Measurements from ENCODE around the gene PCNT.
"Not testable (repeated sequence)": the region's sequence is repeated elsewhere in the genome, so short reads cannot be mapped to it uniquely, and the experiment has no call there.

The PCNT gene

DNA sequence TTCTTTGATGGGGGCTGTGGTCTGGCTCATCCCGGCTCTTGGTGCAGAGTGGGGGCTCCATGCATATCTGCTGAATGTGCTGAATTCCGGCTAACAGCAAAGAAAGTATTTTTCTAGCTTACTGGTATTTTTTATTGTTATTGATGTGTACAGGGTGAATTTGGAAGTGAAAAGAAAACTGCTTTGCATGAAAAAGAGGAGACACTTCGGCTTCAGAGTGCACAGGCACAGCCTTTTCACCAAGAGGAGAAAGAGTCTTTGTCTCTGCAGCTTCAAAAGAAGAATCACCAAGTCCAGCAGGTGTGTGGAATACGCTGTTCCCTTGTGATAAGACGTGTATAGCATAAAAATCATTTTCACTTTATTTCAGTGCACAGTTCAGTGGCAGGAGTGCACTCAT lies 57.6 kb downstream of the PCNT start:
- DNase-seq, result no peak

DNA sequence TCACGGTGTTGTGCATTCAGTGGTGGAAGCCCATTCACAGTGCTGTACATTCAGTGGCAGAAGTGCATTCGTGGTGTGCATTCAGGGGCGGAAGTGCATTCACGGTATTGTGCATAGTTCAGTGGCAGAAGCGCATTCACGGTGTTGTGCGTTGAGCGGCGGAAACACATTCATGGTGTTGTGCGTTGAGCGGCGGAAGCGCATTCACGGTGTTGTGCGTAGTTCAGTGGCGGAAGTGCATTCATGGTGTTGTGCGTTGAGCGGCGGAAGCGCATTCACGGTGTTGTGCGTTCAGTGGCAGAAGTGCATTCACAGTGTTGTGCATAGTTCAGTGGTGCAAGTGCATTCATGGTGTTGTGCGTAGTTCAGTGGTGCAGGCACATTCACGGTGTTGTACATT lies 60.6 kb downstream of the PCNT start:
- no peak for DNase-seq

DNA sequence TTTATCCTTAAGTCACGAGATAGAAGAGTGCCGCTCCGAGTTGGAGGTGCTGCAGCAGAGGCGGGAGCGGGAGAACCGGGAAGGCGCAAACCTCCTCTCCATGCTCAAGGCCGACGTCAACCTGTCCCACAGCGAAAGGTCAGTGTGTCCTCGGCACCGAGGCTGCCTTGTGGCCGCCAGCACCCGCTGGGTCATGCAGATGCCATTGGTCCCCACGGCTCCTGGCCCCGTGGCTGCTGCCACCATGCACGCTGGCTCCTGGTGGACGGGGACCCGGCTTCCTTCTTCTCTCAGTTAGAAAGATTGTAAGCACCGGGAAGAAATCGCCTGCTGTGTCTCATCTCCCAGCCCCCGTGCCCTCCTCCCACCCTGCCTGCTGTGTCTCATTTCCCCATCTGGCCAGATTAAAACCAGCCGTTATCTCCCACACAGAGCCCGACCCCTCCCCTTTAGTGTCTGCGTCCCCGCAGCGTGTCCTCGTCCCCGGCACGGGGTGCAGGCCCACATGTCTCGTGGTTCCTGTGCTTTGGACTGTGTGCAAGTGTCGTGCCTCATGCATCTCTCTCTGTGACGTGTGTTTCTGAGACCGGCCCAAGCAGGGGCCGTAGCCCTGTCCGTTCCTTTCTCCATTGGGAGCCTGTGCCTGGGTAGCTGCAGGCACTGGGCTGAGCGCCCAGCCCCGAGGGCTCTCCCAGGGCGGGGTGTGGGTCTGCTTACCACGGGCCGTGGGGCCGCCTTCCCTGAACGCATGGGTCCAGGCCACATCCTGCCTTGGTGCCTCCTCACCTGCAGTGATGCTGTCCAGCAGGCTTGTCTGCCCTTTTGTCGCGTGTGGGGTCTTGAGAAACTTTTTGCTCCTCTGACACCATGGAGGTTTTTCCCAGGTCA lies 62.1 kb downstream of the PCNT start:
- DNase-seq, result peak; percentile 47

DNA sequence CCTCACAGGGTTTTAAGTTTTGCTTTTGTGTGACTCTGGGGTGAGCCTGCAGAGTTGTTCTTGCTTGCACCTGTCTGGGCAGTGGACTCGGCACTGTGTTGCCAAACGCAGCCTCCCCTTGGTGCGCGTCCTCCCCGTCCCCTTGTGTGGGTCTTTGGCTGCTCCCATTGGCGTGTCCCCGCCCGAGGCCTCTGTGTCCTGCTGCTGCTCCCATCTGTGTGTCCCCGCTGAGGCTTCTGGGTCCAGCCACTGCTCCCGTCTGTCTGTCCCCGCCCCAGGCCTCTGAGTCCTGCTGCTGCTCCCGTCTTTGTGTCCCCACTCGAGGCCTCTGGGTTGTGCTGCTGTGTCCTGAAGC lies 62.8 kb downstream of the PCNT start:
- peak; percentile 29 for DNase-seq

DNA sequence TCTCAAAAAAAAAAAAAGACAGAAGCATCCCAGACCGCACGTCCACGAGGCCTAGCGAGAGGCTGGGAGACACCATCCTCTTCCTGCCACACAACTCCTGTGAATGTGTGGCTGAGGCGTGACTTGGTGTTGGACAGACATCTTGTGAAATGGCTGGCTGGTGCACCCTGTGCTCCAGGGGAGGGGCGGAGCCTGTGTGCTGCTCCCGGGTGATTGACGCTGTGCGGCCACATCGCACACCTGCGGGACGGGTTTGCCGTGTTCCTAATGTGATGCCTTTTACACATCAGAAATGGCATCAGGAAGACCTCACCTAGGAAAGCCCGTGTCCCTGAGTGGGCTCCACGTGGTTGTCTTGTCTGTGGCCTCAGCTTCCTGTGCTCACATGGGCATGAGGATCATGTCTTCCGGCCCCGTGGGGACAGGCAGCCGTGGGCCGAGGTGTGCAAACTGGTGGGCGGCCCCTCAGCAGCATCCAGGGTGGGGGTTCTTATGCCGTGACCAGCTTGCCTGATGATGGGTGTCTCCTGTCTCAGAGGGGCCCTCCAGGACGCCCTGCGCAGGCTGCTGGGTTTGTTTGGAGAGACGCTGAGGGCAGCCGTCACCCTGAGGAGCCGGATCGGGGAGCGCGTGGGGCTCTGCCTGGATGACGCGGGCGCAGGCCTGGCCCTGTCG lies 64.4 kb downstream of the PCNT start:
- DNase-seq, result no peak

DNA sequence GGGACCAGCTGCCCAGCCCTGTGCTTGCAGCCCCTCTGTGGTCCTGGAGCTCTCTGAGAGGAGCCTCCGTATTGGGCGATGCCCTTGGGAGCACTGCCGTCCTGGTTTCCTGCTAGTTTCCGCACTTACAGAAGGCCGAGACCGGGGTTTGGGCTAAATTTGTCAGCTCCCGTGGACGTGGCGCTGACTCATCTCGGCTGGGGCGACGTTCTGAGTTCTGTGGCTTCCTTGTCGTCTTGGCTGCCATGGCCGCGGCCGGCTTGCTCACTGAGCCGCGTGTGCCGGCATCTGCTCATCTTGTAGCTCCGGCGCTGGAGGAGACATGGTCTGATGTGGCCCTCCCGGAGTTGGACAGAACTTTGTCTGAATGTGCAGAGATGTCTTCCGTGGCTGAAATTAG lies 64.9 kb downstream of the PCNT start:
- DNase-seq, result no peak

DNA sequence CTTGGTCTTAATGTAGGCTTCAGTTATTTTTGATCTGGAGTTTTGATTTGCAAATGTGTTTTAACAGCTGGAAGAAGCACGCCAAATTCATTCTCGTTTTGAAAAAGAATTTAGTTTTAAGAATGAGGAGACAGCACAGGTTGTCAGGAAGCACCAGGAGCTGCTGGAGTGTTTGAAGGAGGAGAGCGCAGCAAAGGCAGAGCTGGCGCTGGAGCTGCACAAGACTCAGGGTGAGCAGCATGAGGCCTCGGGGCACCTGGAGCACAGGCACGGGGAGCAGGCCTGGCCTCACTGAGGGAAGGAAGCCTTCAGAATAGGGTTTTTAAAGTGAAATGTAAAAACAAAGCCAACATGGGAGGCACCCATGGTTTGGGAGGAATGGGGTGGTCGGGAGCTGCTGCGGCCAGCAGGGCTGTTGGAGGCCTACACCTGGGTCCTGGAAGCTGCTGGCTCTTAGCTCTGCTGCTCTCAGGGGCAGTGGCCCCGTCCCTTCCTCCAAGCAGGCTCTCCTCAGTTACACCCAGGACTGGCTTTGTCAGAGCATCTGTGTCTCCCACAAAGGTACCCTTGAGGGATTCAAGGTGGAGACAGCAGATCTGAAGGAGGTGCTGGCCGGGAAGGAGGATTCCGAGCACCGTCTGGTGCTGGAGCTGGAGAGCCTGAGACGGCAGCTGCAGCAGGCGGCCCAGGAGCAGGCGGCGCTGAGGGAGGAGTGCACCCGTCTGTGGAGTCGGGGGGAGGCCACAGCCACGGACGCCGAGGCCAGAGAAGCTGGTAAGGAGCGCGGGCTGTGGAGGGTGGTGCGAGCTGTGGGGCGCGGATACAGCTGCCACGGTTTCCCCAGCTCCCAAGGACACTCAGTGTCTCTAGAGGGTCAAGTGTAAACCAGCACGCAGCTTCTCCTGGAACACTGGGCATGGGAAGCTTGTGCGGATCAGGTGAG lies 66.9 kb downstream of the PCNT start:
- DNase-seq, result no peak

DNA sequence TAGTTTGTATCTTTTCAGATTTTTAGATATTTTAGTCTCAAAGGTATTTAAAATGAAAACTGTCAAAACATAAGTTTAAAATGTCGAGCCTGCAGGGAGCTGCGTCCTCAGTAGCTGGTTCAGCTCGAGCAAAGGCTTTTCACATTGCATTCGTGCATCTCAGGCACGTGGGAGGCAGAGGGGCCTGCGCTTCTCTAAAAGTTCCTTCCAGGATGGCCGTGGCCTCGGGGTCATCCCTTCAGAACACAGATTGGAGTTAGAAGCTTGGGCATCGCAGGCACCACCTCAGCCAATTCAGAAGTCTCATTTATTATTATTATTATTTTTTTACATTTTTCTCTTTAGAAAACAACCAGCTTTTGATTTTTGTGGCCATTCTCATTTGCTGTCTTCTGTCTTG lies 67.8 kb downstream of the PCNT start:
- DNase-seq, result no peak

DNA sequence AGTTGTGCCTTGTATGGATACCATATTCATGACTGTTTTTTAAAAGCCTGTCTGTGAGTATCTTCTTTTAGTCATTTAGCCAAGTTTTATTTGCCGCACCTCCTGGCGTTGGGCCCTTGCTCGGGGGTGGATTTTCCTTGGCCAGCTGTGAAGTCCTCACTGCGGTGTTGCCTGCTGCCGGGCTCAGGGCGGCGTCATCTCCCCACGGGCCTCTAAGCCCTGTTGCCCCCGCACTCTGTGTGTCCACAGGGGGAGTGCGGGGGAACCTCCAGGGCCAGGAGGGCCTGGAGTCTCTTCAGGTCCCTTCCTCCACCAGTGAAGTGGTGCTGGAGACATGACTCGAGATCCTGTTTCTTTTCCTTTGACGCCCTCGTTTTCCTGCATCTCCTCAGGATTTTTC lies 69.0 kb downstream of the PCNT start:
- no peak for DNase-seq

DNA sequence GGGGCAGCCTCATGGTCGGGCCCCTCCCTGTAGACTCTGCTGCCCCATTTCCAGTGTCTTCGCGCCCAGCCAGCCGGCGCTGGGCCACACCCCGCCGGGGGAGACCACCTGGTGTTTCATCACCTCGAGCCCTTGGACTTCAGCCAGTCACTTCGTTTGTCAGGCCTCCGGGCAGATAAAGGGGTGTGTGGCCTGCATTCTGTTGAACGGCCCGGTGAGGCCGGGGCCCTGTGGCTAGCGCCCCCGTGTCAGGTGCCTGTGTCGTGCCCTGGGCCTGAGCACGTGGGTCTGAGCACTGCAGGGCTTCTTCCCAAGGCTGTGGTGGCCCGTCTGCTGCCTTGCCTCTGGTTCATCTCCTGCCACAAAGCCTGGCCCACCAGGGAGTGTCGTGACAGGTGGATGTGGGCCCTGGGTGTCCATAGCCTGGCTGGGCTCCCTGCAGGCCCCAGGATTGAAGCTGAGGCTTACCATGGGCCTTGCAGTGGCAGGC lies 69.5 kb downstream of the PCNT start:
- no peak for DNase-seq

DNA sequence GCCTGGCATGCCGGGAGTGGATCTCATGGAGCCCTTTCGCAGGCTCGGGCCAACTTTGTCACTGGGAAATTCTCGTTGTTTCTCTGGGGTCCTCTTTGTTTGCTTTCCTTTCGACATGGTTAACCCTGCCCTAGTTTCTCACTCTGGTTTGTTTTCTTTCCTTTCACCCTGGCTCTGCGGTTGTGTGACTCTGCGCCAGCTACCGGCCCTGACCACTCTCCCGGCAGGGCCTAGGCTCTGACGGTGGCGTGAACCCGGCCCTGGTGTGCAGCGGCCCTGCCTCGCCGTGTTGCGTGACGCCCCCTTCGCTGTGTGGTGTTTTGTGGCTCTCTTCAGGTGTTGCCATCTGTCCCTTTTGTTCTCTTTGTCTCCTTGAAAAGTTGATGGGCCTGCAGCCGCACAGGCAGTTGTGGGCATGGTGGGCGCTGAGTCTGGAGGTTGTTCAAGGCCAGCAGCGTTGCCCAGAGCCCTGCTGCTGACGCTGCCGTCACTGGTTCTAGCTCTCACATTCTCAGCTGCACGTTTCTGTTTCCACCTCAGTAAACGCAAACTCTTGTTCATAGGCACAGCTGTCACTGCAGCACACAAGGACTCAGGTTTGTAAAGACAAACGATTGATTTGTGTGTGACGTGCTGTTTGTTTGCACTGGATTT lies 70.1 kb downstream of the PCNT start:
- peak; percentile 41 for DNase-seq

DNA sequence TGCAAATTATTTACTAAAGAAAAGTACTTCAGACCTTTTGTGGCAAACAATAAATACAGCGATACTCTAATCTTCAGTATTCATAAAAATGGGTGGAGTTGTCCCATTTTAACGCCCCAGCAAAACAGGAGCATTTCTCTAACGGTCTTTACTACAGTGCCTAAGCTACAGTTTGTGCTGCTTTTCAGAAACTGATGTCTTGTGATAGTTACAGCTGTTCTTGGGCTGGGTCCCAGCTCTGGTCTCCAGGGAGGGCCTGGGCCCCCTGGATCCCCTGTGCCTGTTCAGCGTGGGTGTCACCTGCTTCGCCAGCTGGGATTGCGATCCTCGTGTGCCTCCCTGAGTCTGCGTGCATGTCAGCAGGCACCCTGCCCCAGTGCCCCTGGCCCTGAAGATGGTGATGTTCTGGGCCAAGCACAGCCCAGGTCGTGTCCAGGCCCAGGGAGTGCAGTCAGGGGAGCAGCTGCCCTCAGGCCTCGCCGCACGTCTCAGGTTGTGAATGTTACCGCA lies 70.7 kb downstream of the PCNT start:
- no peak for DNase-seq

DNA sequence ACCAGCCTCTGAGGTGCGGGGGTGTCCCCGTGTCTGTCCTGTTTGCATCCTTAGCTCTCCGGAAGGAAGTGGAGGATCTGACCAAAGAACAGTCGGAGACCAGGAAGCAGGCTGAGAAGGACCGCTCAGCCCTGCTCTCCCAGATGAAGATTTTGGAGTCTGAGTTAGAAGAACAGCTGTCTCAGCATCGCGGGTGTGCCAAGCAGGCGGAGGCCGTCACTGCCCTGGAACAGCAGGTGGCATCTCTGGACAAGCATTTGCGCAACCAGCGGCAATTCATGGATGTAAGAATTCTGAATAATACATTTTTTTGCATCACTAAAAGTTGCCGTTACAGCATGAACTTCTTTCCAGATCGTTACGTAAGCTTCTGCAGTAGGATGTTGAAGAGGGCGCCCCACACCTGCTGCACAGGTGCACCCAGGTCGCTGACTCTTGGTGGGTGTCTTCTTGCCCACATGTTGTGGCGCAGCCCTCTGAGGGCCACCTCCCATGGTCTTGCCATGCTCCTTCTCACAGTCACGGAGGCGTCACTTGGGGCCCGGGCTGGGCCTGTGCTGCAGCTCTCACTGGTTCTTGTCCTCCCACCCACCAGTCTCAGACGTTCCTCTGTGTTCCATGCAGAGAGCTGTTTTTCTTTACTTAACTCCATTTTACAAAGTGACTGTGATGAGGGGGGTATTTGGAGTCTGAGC lies 73.4 kb downstream of the PCNT start:
- no peak for DNase-seq

DNA sequence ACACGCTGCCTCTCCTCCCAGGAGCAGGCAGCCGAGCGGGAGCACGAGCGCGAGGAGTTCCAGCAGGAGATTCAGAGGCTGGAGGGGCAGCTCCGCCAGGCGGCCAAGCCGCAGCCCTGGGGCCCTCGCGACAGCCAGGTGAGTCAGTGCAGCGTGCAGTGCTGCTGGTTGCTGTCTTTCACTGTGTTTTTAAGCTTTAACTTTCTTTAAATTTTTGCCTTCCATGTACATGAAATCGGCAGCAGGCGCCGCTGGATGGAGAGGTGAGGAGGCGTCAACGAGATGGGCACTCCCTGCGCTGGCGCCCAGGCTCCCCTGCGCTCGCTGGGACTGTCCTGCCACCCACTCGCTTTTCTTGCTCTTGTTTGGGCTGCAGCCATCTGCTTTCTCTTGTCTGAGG lies 74.0 kb downstream of the PCNT start:
- DNase-seq, result no peak

DNA sequence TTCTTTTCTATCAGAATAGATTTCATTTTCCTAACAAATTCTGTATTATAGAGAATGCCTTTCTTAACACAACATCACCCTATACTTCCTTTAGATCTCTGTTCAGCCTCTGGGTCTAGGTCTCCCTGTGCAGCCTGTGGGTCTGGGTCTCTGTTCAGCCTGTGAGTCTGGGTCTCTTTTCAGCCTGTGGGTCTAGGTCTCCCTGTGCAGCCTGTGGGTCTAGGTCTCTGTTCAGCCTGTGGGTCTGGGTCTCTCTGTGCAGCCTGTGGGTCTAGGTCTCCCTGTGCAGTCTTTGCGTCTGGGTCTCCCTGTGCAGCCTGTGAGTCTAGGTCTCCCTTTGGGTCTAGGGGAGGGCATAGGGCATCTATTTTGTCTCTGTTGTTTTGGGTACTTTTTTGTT lies 75.2 kb downstream of the PCNT start:
- DNase-seq, result no peak

DNA sequence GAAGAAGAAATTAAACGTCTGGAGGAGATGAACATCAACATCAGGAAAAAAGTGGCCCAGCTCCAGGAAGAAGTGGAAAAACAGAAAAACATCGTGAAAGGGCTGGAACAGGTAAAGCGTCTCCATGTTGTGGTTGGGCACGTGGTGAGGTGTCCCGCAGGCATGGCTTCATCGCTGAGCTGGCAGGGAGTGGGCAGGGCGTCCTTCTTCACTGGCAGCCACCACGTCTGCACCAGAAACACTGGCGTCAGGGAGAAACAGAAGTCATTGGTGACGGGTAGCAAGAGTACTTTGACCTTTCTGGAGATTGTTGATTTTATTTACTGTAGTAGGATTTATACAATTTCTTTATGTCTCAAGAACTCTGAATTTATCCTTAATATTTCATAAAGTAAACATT lies 75.7 kb downstream of the PCNT start:
- no peak for DNase-seq

DNA sequence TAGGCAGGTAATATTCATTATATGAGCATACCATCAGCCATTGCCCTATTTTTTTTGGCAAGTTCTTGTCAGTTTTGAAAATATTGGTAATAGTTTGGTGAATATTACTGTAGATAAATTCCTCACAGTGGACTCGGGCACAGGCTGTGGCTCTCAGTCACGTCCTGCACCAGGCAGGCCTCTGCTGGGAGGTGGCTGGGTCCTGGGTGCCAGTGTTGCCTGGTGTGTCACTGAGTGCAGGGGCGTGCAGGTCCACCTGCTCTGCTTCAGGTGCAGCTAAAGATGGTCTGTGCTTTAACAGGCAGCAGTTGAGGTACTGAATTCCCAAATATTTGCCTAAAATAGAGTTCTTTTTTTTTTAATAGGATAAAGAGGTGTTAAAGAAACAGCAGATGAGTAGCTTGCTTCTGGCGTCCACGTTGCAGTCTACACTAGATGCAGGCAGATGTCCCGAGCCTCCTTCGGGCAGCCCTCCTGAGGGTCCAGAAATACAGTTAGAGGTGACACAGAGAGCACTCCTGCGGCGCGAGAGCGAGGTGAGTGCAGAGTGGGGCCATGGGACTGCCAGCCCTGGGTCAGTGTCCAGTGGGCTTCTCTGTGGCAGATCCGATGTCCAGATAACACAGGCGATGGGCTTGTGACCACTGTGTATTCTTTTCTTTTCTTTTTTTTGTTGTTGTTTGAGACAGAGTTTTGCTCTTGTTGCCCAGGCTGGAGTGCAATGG lies 77.4 kb downstream of the PCNT start:
- no peak for DNase-seq

DNA sequence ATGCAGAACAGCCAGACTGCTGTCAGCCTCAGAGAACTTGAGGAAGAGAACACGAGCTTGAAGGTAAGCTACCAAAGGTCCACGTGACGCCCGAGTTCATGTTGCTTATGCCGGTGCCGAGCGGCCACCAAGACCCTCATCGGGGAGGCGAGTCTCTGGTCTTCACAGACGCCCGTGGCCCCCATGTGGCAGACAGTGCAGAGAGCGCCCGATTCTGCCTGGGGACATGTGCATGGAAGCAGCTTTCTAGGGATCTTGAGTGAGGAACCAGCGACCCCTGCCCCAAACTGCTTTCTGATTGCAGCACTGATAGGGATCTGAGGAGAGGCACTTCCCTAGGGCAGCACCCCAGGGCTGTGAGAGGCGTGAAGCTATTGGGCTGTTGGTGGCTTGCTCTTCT lies 78.5 kb downstream of the PCNT start:
- no peak for DNase-seq

DNA sequence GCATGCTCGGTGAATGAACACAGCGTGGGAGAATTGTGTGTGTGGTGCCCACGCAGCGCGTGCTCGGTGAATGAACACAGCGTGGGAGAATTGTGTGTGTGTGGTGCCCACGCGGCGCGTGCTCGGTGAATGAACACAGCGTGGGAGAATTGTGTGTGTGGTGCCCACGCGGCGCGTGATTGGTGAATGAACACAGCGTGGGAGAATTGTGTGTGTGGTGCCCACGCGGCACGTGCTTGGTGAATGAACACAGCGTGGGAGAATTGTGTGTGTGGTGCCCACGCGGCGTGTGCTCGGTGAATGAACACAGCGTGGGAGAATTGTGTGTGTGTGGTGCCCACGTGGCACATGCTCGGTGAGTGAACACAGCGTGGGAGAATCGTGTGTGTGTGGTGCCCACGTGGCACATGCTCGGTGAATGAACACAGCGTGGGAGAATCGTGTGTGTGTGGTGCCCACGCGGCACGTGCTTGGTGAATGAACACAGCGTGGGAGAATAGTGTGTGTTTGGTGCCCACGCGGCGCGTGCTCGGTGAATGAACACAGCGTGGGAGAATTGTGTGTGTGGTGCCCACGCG lies 79.4 kb downstream of the PCNT start:
- not testable (repeated sequence) for DNase-seq

DNA sequence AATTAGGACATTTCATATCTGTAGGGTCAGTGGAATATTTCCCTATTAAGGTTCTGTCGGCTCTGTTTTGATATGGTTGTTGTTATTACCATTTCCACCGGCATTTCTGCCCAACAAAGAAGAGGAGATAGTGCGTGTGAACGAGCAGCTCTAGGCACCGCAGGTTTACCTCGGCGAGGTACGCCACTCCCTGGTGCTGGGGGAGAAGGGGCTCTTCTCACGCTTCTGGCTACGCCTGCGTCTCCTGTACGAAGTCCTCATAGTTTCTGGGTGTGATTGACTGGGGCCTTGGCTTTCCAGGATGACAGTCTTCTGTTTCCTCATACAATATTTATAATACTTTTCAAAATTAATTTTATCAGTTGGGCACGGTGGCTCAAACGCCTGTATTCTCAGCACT lies 80.3 kb downstream of the PCNT start:
- DNase-seq, result no peak
